Nephron (organoid): ENCODE measurements around the gene KRT80.

ENCODE experiments used
- H3K27ac Mint-ChIP-seq, 3 experiments: 2 replicates each; pipeline ENCODE4 v1.8.0; 2020; ENCODE audit warnings: mixed read lengths in 3 of 3, mild to moderate bottlenecking in 2 of 3, moderate library complexity in 1 of 3
- H3K27me3 Mint-ChIP-seq: 2 replicates; pipeline ENCODE4 v1.8.0; 2021; ENCODE audit warnings: low read depth, mild to moderate bottlenecking, moderate library complexity, mixed read lengths
- H3K36me3 Mint-ChIP-seq: 2 replicates; pipeline ENCODE4 v1.8.0; 2020; ENCODE audit warnings: low read depth, mixed read lengths
- H3K4me1 Mint-ChIP-seq: 2 replicates; pipeline ENCODE4 v1.8.0; 2020; ENCODE audit warnings: mixed read lengths
- H3K4me3 Mint-ChIP-seq, 3 experiments: 2 replicates each; pipeline ENCODE4 v1.8.0; 2020; ENCODE audit warnings: mild to moderate bottlenecking in 3 of 3, mixed read lengths in 3 of 3, moderate library complexity in 2 of 3
- H3K9me3 Mint-ChIP-seq: 2 replicates; pipeline ENCODE4 v1.8.0; 2020; ENCODE audit warnings: mixed read lengths
- CTCF ChIP-seq, 3 experiments: fragments of 200-600 bp; sonication (generic); IDR thresholded peaks; one replicate each; pipeline ENCODE4 v1.5.0; 2021; ENCODE audit warnings: antibody characterized with exemption in 3 of 3; ENCODE audit not compliant: unreplicated experiment in 3 of 3

KRT80 gene

GRCh38 chr12:52137746-52138145 lies 54.1 kb downstream of the KRT80 start:
- Mint-ChIP-seq H3K27me3 (peaks cover 11% of the 10 kb centered on the region), H3K4me1 (no peaks in the 10 kb centered on the region), H3K27ac (no peak overlapping the region), H3K36me3 (no peaks in the 10 kb centered on the region), H3K9me3 (no peaks in the 10 kb centered on the region), H3K4me3 (no peak overlapping the region)
- TF ChIP-seq CTCF (IDR thresholded peaks at IDR 0.05; ENCODE audit: unreplicated experiment in 3 of 3): no peak

- no peak overlapping the region for H3K4me3 Mint-ChIP-seq
- TF ChIP-seq CTCF (IDR thresholded peaks at IDR 0.05; ENCODE audit: unreplicated experiment in 3 of 3): no peak
- no peaks in the 10 kb centered on the region for H3K36me3 Mint-ChIP-seq
- H3K27me3 Mint-ChIP-seq: peaks cover 7% of the 10 kb centered on the region
- no peak overlapping the region for H3K27ac Mint-ChIP-seq
- no peaks in the 10 kb centered on the region for H3K4me1 Mint-ChIP-seq
- no peaks in the 10 kb centered on the region for H3K9me3 Mint-ChIP-seq
Observed at GRCh38 chr12:52132754-52133161, 59.1 kb downstream of the KRT80 start.

GRCh38 chr12:52130711-52131110 lies 61.1 kb downstream of the KRT80 start:
- H3K27ac Mint-ChIP-seq: peak overlapping the region in 1 of 3 experiments; percentile 59
- no peak for TF ChIP-seq CTCF (IDR thresholded peaks at IDR 0.05; ENCODE audit: unreplicated experiment in 3 of 3)
- peaks cover 17% of the 10 kb centered on the region for H3K4me1 Mint-ChIP-seq
- H3K9me3 Mint-ChIP-seq: no peaks in the 10 kb centered on the region
- H3K27me3 Mint-ChIP-seq: peaks cover 3% of the 10 kb centered on the region
- no peaks in the 10 kb centered on the region for H3K36me3 Mint-ChIP-seq
- H3K4me3 Mint-ChIP-seq: no peak overlapping the region

GRCh38 chr12:52127683-52128450 lies 63.9 kb downstream of the KRT80 start:
- Mint-ChIP-seq H3K4me1 (peaks cover 28% of the 10 kb centered on the region), H3K36me3 (no peaks in the 10 kb centered on the region), H3K9me3 (no peaks in the 10 kb centered on the region), H3K4me3 (no peak overlapping the region), H3K27ac (peak overlapping the region in 1 of 3 experiments; percentile 0), H3K27me3 (peaks cover 11% of the 10 kb centered on the region)
- no peak for TF ChIP-seq CTCF (IDR thresholded peaks at IDR 0.05; ENCODE audit: unreplicated experiment in 3 of 3)

GRCh38 chr12:52126605-52127578 lies 64.9 kb downstream of the KRT80 start:
- Mint-ChIP-seq H3K4me1 (peaks cover 34% of the 10 kb centered on the region), H3K36me3 (no peaks in the 10 kb centered on the region), H3K27me3 (peaks cover 20% of the 10 kb centered on the region), H3K27ac (peak overlapping the region; percentile 56 to 85 (median 68)), H3K4me3 (no peak overlapping the region), H3K9me3 (no peaks in the 10 kb centered on the region)
- no peak for TF ChIP-seq CTCF (IDR thresholded peaks at IDR 0.05; ENCODE audit: unreplicated experiment in 3 of 3)
